Bronchial epithelial cell (primary cell): ENCODE results near the gene EFCAB6. TPM values are rescaled to one million over a fixed set of nuclear protein-coding genes. Genes with fewer than 3 reads are reported as not detected.

Source experiments
- DNase-seq: peaks from one replicate; pipeline ENCODE4 v3.0.0-alpha.2; 2010; ENCODE audit warnings: low read depth
- FAIRE-seq: peaks from 2 replicates; lab custom pipeline; 2011; peaks lifted over from hg19 to GRCh38; lab: Jason Lieb, UNC
- H3K27me3 ChIP-seq: 2 replicates; pipeline ENCODE4 v1.5.1; 2011; ENCODE audit warnings: low read length; ENCODE audit not compliant: control insufficient read depth, insufficient read depth
- H3K36me3 ChIP-seq: 2 replicates; pipeline ENCODE4 v1.5.1; 2011; ENCODE audit warnings: low read length; ENCODE audit not compliant: control insufficient read depth, insufficient read depth
- H3K4me3 ChIP-seq: 2 replicates; pipeline ENCODE4 v1.5.1; 2011; ENCODE audit warnings: mild to moderate bottlenecking, low read depth, low read length, control low read depth
- total RNA-seq: library from RNA; depleted of rRNA; stranded (reverse); fragments of >200 nt; gene quantifications from 2 replicates; pipeline ENCODE4 v1.2.1, GENCODE V29; 2014
- TF ChIP-seq, protein P1 (sequence below): IDR thresholded peaks from 2 replicates; pipeline ENCODE4 v1.5.1; 2011; ENCODE audit warnings: mild to moderate bottlenecking, moderate library complexity, low read length, control low read depth, inconsistent platforms; ENCODE audit not compliant: insufficient read depth, severe bottlenecking

EFCAB6 gene
- total RNA-seq, 1 donor from 2014 or later: 0.26 TPM

DNA sequence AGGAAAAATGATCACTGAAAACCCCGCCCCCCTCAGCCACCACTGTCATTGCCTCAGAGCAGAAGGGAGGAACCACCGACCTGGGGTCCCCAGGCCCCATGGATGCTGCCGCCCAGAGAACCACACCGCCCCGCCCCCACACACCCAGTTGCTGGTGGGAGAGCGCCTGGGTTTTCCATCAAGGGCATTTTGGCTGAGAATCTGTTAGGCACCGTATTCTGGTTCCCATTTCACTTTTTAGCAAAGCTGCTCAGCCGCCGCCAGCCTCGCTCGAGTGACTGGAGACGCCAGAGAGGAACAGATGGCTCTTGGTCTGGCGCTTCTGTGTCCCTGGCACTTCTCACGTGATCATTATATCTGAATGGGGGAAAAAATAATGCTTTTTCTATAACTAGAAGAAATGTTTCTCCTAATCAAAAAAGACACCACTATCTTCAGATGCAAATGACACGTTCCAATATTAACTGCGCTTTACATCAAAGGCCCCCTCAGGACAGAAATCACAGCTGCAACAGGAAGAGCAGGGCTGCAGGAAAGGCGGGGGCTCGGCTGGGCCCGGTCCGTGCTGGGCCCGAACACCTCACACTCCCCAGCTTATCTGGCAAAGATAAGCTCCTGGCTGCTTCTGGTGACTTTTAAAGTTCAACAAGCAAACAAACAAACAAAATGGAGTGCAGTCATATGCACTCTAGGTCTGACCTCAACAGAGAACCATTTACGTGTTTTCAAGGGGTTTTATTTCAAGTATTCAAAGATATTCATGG, 250.5 kb downstream of the EFCAB6 start:
- no peak overlapping the region for H3K4me3 ChIP-seq
- no peaks in the 10 kb centered on the region for H3K36me3 ChIP-seq
- no peak for DNase-seq
- no peak for FAIRE-seq
- TF ChIP-seq, protein P1, sequence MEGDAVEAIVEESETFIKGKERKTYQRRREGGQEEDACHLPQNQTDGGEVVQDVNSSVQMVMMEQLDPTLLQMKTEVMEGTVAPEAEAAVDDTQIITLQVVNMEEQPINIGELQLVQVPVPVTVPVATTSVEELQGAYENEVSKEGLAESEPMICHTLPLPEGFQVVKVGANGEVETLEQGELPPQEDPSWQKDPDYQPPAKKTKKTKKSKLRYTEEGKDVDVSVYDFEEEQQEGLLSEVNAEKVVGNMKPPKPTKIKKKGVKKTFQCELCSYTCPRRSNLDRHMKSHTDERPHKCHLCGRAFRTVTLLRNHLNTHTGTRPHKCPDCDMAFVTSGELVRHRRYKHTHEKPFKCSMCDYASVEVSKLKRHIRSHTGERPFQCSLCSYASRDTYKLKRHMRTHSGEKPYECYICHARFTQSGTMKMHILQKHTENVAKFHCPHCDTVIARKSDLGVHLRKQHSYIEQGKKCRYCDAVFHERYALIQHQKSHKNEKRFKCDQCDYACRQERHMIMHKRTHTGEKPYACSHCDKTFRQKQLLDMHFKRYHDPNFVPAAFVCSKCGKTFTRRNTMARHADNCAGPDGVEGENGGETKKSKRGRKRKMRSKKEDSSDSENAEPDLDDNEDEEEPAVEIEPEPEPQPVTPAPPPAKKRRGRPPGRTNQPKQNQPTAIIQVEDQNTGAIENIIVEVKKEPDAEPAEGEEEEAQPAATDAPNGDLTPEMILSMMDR: no peak
- H3K27me3 ChIP-seq: no peaks in the 10 kb centered on the region

DNA sequence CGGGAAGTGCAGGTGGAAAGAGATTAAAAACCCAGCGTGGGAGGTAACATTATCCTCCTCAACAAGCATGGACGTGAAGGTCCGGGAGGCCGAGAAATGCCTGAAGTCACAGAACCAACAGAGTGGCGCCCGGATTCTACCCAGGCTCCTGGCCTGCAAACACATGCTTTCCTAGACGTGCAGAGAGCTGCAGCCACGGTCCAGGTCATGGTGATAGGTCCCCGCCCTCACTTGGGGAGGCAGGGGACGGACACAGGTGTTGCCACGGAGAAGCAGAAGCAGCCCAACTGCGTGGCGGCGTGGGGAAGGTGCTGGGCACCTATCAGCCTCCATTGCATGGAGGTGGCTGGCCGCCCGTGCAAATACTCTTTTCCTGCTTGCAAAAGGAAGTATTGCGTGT, 251.5 kb downstream of the EFCAB6 start:
- no peak for FAIRE-seq
- DNase-seq: peak; percentile 1
- TF ChIP-seq, protein P1: no peak
- Histone ChIP-seq H3K36me3 (no peaks in the 10 kb centered on the region), H3K4me3 (no peak overlapping the region), H3K27me3 (no peaks in the 10 kb centered on the region)

DNA sequence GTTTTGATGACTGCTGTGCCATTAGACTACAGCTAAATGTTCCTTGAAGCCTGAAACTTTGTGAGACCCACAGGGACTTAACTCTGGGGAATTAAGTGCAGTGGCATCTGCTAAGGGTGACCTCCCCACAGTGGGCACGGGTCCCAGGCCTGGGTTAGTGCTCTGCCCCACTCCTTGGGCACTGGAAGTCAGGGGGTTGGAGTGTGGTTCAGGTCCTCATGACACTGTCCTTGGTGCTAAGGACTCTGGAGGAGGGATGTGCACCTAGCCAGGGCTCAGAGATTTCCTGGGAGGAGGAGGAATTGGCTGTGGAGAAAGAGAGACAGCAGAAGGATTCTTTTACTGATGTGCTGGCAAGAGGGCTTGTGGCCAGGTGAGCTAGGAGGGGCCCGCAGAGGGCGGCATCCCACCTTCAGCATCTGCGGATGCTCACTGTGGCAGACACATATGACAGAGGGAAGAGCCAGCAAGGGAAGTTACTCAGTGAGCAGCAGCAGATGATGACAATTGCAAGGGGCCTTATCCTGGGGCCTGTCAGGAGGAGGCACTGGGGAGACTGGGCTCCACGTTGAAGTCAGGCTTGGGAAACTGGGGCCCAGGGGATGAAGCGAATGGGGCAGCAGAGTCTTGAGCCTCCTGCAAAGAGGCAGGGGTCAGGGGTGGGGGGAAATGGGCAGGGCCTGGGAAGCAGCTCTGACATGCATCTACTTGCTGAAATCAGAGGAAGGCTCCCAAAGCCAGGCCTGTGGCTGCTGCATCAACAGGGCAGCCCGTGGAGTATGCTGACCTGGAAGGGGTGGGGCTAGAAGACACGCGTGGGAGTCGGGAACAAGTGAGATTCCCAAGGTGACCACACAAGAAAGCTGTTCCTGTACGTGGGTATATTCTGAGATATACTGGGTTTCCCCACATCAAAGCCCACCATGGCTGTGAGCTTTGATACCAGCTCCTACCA, 256.3 kb downstream of the EFCAB6 start:
- no peak for DNase-seq

DNA sequence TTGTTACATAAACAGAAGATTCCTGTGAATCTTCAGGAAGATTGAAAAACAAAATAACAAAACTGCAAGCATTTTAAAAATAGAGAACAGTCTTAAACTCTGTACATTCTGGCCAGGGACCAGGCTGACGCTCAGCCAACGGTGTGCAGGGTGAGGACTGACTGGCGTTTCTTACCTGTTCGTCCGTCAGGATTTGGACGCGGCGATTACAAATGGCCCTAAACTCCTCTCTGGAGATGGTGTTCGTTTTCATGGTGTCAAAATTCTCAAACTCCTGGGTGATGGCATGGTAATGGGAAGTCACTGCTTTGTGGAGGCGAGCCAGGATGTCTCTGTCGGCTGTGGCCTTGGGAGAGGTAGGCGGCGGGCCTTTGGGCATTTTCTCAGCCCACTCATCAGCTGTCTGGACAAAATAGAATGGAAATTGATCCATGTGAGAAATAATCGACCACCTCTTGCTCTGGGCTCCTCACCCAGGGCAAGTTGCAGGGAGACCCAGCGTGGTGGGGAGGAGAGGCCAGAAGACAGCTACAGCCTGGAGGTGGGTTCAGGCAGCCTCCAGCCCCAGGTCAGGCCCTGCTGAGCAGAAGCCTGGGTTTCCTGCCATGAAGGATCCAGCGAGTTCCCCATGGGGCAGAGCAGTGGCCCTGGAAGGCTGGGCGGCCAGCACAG, 257.3 kb downstream of the EFCAB6 start:
- DNase-seq: no peak
- no peaks in the 10 kb centered on the region for H3K36me3 ChIP-seq
- no peaks in the 10 kb centered on the region for H3K27me3 ChIP-seq
- no peak overlapping the region for H3K4me3 ChIP-seq
- no peak for FAIRE-seq
- TF ChIP-seq, protein P1: no peak

More for the DNA sequence above, 256.3 kb downstream of the EFCAB6 start:
- Histone ChIP-seq H3K36me3 (no peaks in the 10 kb centered on the region), H3K4me3 (no peak overlapping the region), H3K27me3 (no peaks in the 10 kb centered on the region)
- peak; percentile 55 for FAIRE-seq
- TF ChIP-seq, protein P1: no peak

DNA sequence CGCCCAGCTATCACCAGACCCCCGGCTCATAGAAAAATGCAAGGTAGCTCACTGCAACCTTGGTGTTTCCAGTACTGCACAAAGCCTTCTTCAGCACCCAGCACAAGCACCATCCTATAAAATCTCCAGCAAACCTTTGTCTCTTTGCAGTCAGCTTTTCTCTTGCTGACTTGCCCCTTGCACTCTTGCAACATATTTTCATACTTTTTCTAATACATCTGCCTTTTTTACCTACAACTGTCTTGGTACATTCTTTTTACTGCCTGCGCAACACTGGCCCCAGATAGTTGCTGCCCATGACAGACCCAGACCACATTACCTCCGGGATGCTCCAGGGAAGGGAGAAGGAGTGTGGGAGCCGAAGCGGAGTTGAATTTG, 257.9 kb downstream of the EFCAB6 start:
- FAIRE-seq (no peak), DNase-seq (no peak)
- Histone ChIP-seq H3K27me3 (no peaks in the 10 kb centered on the region), H3K36me3 (no peaks in the 10 kb centered on the region), H3K4me3 (no peak overlapping the region)
- TF ChIP-seq, protein P1: no peak
